HG02970 (cell line): ENCODE data around the gene ACTL8.

Experiments used
- ATAC-seq: cut with Tn5 transposase; IDR thresholded peaks from one replicate; pipeline ENCODE4 v1.9.1; 2021; ENCODE audit warnings: mild to moderate bottlenecking, moderate library complexity, moderate number of reproducible peaks; ENCODE audit not compliant: unreplicated experiment, low FRiP score

Gene ACTL8, protein sequence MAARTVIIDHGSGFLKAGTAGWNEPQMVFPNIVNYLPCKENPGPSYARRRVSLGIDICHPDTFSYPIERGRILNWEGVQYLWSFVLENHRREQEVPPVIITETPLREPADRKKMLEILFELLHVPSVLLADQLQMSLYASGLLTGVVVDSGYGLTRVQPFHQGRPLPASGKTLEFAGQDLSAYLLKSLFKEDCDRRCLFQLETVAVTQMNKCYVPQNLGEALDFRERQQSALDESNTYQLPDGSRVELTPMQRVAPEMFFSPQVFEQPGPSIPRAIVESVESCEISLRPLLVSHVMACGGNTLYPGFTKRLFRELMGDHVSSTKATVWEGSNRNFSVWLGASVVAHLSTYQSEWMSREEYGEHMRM

DNA sequence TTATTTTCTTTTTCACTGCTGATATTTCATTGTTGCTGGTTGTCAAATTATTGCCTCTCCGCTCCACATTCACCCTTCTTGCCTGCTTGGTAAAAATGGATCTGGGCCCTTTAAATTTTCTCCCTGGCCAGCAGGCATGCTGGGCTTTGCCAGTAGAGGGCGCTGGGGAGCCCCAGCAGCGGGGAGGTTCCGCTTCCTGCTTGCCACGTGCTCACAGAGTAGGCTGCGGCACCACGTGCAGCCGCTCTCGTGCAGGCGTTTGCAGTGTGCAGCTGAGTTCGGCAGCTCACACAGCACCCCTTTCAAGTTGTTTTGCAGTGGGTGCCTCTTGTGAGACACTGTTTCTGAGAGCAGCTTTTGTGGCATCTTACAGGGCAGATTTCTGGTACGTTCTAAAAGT, at the start of gene ACTL8:
ACTL8 (plus strand) TSS at position 214 of the 400 bp plus-strand sequence. CDS start 67,676 bp downstream, outside the sequence.
- no peak for ATAC-seq

DNA sequence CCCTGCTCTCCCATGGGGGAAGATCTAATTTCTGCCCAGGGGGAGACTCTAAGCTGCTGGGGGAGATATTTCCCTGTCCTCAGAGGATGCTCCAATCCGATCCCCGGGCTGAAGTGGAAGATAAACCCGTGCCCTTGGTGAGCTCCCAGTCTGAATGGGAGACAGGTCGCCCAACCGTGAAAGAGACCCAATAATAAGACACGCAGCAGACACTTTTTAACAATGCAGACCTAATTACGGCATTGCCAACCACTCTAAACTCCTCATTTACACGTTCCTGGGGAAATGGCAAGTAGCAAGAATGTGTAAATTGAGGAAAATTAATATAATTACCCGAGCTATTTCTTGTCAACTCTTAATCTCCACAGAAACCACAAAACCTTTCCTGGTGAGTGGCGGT, 48.7 kb upstream of the ACTL8 start:
- ATAC-seq, result no peak

DNA sequence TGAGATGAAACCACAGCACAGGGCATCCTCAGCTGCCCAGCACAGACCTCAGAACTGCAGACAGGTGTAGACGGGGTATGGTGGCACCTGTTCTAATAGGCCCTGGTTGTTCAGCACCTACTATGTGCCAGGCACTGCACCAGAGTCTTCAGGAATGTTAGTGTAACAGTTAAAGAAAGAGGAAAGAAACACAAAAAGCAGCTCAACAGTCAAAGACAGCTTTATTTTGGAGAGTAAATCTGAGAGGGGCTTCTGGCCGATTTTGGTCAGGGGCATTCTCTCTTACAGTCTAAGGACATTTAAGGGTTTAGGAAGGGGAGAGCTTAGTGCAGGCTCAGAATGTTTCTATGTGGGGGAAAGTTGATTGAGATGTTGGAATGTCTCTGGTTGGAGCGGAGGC, 45.2 kb upstream of the ACTL8 start:
- no peak for ATAC-seq

DNA sequence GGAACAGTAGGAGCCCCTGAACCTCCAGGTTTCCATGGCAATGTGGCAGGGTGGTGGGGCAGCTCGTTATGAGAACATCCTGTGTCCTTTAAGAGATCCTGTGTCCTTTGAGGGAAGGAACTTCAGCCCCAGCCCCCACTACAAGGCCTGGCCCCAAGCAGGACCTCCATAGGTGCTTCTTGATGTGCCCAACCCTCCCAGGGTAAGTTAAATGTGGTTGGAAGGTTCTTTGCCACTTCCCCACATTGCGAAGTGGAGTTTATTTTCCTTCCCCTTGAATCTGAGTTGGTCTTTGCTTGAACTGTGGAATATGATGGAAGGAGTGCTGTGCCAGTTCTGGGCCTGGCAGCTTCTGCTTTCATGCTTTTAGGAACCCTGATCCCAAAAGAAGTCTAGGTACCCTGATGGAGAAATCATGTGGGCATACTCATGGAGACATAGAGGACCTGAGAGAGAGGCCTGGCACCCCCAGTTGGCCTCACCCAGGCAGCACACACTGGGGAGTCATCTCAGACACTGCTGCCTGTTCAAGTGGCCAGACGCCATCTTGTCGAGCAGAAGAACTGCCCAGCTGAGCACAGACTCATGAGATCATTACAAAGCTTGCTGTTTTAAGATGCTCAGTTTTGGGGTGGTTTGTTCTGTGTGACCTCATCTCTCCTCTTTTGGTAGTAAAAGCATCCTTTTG, 44.1 kb upstream of the ACTL8 start:
- ATAC-seq, result no peak

DNA sequence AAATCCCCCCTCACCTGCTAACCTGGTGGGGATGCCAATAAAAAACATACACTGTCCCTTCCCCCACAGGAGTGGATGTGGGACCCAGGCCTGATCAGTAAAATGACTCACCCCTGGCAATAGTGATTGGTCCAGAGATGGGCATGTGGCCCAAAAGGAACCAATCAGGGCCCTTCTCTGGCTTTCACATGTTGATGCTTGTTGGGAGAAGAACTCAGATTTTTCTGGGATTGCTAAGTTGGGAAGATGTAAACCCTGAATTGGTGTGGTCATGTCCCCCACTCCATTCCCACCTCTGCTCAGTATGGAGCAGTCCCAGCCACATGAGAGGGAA, 43.6 kb upstream of the ACTL8 start:
- no peak for ATAC-seq

DNA sequence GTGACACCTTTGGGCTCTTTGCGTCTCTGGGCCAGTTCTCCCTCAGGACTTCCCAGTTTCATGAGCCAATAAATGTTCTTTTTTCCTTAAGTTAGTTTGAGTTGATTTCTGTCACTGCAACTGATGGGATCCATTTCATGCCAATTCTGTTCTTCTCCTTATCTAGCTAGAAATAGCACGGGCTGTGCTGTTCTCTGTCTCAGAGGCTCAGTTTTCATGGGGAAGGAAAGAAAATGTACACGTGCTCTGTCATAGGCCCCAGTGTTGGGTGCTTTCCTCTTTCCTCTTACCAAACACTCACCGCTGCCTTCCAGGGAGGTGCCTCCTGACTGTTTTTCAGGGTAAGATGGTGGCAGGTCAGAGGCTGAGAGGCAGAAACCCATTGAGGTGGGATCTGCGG, 43.2 kb upstream of the ACTL8 start:
- ATAC-seq, result no peak

DNA sequence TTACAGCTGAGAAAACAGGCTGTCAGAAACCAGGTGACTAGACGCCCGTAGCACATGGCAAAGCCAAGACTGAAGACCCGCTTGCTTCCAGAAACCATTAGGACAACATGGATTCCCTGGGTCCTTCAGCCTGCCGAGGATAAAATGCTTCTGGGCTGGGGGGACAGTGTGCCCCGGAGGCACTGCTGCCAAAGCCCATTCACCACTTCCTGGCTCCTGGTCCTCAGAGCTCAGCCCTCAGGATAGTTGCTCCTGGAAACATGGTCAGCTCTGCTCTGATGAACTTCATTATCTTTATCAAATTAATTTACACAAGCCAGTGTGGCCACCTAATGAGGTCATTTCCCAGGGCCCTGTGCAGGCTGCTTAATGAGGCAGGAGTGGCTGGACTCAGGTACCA, 41.1 kb upstream of the ACTL8 start:
- no peak for ATAC-seq

DNA sequence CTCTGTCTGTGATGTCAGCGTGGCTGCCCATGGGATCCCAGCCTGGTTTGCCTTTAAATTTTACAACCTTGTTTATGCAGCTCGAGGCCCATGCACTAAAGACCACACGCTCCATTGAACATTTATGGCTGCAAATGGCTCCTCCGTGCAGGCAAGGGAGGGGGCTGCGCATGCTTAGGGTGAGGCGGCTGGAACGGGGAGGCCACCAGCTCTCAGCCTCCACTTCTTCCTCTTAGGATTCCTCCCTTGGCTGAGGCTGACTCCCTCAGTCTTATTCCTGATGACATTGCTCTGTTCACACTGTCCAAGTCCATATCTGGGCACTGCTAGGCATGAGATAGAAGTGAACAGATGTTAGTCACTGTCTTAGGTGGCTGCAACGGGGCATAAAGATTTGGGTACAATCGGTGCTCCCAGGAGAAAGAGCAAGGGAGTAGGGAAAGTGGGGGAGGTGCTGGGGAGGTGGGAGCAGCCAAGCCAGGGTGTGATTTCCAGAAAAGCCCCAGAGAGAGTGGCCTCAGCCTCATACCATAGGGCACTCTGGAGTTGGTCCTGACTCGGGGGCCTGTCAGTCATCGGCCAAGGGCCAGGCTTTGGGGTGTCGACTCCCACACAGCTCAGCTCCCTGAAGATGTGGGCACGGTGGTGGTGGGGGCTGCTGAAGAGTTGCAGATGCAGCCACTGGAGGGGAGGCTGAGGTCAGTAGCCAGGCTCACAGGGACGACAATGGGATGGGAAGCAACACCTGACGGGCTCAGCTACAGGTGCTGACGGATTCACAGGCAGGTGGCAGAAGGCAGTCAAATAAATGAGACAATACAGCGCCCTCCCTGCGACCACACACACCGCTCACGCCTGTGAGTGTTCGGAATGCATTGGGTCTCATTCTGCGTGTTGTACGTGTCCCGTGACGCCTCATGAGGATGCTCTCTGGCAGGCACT, 37.3 kb upstream of the ACTL8 start:
- ATAC-seq, result no peak

DNA sequence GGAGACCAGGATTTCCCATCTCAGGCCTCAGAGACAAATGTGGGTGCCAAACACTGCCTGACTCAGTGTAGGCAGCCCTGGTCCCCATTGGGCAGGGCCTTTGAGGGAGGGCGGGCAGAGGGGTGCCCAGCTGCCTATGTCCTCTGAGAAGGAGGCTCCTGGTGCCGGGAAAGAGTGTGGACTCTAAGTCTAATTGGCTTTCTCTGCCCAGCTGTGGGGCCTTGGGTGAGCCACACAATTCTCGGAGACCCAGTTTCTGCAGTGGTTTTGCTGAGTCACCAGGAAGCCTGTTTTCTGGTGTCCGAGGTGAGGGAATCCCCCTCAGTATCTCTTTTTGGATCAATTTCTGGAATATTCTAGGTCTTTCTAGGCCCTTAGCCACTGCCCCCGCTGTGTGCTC, 35.3 kb upstream of the ACTL8 start:
- ATAC-seq, result no peak

DNA sequence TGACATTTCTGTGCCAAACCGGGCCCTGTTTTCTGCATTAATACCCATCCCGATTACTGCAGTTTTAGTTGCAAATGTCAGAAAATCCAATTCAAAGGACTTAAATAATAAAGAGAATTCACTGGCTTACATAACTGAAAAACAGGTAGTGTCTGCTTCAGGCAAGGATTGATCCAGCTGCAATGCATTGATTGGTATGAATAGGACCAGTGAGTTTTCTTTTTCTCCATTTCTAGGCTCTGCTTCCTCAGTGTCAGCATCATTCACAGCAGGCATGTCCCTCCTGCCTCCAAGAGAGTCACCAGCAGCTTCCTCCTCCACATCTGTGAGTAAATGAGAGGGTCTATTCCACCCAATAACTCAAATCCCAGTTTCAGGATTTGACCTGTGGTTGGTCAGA, 33.7 kb upstream of the ACTL8 start:
- no peak for ATAC-seq

DNA sequence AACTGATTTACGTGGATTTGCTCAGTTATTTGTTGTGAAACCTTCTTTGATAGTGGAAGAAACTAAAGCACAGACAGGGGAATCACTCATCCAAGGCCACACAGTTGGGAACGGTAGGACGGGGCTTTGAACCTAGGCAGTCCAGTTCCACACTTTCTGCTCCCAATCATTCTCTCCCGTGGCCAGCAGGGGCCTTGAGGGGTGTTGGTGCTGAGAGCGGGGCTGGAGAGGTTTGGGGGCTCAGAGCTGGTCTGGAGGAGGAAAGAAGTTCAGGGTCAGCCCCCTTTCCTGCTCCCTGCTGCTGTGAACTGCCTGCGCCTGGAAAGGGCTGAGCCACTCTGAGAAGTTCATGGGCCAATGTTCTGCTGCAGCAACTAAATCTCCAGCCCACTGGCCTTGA, 31.4 kb upstream of the ACTL8 start:
- ATAC-seq, result no peak

DNA sequence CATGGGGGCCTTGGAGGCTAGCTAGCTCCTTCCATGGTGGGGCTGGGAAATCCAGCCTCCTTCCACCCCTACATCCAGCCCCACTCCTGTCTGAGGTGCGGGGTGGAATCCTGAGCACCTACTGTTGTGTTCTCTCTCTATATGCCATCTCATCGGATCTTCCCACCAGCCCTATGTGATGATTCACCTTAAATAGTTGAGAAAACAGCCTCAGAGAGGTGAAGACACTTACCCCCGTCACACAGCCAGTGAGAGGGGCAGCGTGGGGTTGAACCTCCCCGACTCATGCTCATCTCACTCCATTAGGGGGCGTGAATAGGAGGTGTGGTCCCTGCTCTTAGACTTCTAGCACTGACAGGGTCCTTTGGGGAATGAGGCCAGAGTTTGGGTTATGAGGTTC, 31.0 kb upstream of the ACTL8 start:
- ATAC-seq, result no peak

DNA sequence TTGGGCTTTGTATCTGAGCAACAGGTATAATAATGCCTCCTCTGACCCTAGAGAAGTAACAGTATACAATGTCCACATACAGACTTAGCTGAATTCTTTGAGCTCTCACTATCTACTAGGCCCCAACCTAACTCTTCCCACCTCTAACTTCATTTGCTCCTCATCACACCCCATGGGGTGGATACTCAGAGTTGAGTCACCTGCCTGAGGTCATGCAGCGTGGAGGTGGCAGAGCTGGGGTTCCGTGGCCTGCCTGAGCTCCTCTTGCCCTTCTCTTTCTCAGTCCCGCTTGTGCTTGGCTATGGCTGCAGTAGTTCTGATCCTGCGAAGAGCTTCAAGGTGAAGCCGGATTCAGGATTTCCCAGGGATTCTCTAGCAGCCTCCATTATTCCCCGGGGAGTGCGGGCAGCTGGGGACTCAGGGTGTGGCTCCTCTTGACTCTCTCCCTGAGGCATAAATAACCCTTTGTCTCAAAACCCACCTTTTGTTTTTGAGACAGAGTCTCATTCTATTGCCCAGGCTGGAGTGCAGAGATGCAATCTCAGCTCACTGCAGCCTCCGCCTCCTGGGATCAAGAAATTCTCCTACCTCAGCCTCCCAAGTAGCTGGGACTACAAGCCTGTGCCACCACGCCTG, 29.9 kb upstream of the ACTL8 start:
- ATAC-seq, result no peak

DNA sequence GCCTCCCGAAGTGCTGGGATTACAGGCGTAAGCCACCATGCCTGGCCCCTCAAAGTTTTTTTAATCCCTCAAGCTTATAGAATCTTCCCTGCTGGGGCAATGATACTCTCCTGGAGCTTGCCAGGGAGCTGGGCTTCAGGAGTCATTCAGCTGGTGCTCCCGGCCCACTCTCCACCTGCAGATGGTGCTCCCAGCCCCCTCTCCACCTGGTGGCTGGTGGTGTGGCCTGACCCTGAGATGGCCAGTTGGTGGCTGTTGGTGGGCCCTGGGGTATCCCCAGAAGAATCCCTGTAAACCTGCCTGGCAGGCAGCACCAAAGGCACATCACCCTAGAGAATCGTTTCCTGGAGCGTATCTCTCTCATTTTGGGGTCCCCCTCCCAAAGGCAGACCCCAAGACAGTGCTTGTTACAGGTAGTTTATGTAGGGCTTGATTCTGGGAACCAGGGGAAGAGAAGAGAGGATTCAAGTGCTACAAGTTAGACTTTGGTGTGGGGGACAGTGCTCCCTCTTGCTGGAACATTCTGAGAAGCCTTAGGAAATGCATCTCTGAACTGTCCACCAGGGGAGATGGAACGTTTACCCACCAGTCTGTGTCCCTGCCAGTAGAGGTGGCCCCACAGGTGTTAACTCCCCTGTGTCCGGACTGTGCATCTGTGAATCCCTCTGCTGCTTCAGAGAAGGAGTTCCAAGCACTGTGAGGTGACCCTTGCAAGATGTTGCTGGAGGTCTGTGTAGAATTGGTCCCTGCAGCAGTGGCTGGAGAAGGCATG, 29.1 kb upstream of the ACTL8 start:
- ATAC-seq, result no peak

DNA sequence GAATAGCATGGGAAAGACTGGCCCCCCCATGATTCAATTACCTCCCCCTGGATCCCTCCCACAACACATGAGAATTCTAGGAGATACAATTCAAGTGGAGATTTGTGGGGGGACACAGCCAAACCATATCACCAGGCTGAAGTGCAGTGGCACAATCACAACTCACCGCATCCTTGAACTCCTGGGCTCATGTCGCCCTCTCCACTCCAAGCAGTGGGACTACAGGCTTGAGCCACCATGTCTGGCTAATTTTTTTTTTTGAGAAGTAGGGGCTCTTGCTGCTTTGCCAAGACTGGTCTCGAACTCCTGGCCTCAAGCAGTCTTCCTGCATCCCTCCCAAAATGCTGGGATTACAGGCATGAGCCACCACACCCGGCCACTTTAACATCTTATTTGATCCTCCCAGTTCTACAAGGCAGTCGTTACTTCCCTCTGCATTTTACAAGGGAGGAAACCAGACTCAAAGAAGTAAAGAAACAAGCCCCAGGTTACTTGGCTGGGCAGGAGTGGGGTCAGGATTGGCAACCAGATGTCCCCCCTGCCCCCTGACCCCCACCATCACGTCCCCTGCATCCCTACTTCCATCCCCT, 26.9 kb upstream of the ACTL8 start:
- no peak for ATAC-seq

DNA sequence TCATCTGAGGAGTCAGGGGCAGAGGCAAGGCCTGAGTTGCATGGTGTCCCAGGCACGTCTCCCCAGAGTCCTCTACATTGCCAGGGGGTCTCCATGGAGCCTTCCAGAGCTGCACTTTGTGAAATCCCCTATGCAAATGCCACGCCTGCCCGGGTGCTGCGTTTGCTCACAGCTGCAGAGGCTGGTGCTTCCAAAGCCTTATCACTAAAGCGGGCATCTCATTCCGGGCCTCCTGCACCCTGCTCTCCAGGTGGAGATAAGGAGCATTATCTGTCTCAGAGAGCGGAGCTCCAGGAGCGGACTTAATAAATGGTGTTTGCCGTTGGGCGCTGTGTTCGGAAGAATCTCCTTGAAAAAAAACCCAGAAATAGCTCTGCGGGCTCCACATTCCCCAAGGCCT, 25.9 kb upstream of the ACTL8 start:
- ATAC-seq, result no peak

DNA sequence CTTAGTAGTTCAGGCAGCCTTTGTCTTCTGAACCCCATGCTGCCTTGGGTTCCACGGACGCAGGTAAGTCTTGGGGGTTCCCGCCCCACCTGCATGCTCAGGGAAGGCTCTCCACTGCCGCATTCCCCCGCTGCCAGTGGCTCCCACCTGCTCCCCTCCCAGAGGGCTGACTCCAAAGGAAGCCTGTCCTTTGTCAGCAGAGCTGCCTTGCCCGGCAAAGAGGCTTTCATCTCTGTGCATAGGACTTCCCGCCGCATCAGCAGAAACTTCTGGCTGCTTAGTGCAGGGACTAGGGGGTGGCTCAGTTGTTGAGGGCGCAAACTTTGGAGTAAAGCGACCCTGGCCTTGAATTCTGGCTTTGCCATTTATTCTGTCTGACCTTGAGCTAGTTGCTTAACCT, 25.2 kb upstream of the ACTL8 start:
- ATAC-seq, result no peak

DNA sequence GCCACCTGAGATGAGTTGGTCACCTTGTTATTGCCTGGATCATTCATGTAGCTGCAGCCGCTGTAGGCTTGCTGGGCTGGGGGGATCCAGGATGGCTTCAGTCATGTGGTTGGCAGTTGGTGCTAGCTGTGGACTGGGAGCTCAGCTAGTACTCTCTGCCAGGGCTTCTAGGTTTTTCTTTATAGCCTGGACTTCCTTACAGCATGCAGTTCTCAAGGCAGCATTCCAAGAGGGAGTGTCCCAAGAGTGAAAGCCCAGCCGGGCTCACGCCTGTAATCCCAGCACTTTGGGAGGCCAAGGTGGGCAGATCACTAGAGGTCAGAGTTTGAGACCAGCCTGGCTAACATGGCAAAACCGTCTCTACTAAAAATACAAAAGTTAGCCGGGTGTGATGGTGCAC, 23.7 kb upstream of the ACTL8 start:
- ATAC-seq, result no peak

DNA sequence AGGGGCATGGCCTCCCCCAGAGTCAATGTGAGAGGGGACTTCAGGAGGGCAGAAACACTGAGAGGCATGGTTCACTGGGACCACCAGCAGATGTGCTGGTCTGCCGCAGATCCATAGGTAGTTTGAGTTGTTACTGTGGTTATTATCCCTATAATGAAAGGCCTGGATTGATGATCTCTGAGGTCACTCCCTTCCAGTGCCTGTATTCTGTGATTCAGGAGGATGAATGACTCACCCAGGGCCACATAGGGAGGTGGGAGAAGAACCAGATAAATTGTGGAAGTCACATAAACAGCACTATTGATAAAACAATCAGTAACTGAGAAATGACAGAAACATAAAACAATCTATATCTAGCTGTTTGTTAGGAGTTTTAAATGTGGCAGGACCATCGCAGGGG, 22.7 kb upstream of the ACTL8 start:
- ATAC-seq, result no peak

DNA sequence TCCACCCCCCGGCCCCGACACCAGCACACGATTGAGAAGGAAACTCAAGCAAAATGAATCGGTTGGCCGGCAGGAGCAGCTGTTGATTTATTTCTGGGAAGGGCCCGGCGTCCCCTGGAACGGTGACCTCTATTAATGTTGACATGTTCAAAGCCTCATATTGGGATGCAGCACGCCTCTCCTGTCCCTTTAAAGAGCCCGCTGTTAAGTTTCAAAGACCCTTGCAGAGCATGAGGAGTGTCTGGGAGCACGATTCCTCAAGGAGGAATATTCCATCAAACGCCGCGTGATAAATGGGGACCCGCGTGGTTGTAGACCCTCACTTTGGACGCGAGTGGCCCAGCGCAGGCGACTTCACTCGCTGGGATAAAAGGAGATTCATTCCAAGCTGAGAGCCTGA, 21.5 kb upstream of the ACTL8 start:
- ATAC-seq, result no peak
